MM.1S (cell line): ENCODE measurements around the gene ACOX3.
"Not testable (repeated sequence)": the region's sequence is repeated elsewhere in the genome, so short reads cannot be mapped to it uniquely, and the experiment has no call there.

Source experiments
- DNase-seq: peaks from one replicate; pipeline ENCODE4 v3.0.0-alpha.2; 2015
- H2AFZ ChIP-seq: fragments of 300-600 bp; sonication (generic); 2 replicates; pipeline ENCODE4 v1.6.0; 2016; ENCODE audit warnings: antibody characterized with exemption, low read length
- H3F3A ChIP-seq: fragments of 300-600 bp; sonication (generic); 2 replicates; pipeline ENCODE4 v1.6.1; 2016; ENCODE audit warnings: mild to moderate bottlenecking, antibody characterized with exemption, low read length, moderate library complexity, mixed read lengths; ENCODE audit not compliant: insufficient read depth
- H3K27ac ChIP-seq: fragments of 300-600 bp; sonication (generic); 2 replicates; pipeline ENCODE4 v1.5.1; 2016; ENCODE audit warnings: mild to moderate bottlenecking, low read length
- H3K27me3 ChIP-seq: fragments of 300-600 bp; sonication (generic); replicated peaks from 2 replicates; pipeline ENCODE4 v1.6.0; 2016; ENCODE audit warnings: low read length; ENCODE audit not compliant: insufficient read depth
- H3K36me3 ChIP-seq: fragments of 300-600 bp; sonication (generic); replicated peaks from 2 replicates; pipeline ENCODE4 v1.6.1; 2016; ENCODE audit warnings: mild to moderate bottlenecking, low read length, mixed read lengths; ENCODE audit not compliant: insufficient read depth
- H3K4me1 ChIP-seq: fragments of 300-600 bp; sonication (generic); 2 replicates; pipeline ENCODE4 v1.6.1; 2016; ENCODE audit warnings: low read length, mixed read lengths
- H3K4me2 ChIP-seq: fragments of 300-600 bp; sonication (generic); 2 replicates; pipeline ENCODE4 v1.6.0; 2016; ENCODE audit warnings: low read depth, low read length
- H3K4me3 ChIP-seq: fragments of 300-600 bp; sonication (generic); 2 replicates; pipeline ENCODE4 v1.5.1; 2016; ENCODE audit warnings: low read length, mixed read lengths
- H3K79me2 ChIP-seq: fragments of 300-600 bp; sonication (generic); 2 replicates; pipeline ENCODE4 v1.6.1; 2016; ENCODE audit warnings: mixed run types, low read length, mixed read lengths
- H3K9ac ChIP-seq: fragments of 300-600 bp; sonication (generic); 2 replicates; pipeline ENCODE4 v1.6.1; 2016; ENCODE audit warnings: low read length, mixed read lengths
- H3K9me2 ChIP-seq: fragments of 300-600 bp; sonication (generic); replicated peaks from 2 replicates; pipeline ENCODE4 v1.6.1; 2016; ENCODE audit warnings: mild to moderate bottlenecking, low read length, mixed read lengths; ENCODE audit not compliant: insufficient read depth
- H3K9me3 ChIP-seq: fragments of 300-600 bp; sonication (generic); replicated peaks from 2 replicates; pipeline ENCODE4 v1.6.1; 2016; ENCODE audit warnings: mild to moderate bottlenecking, low read length, mixed read lengths; ENCODE audit not compliant: insufficient read depth
- H4K20me1 ChIP-seq: fragments of 300-600 bp; sonication (generic); 2 replicates; pipeline ENCODE4 v1.6.1; 2016; ENCODE audit warnings: mild to moderate bottlenecking, low read length, moderate library complexity, mixed read lengths; ENCODE audit not compliant: insufficient read depth
- EZH2 ChIP-seq: fragments of 300-600 bp; sonication (generic); optimal IDR thresholded peaks from 2 replicates; pipeline ENCODE3; 2017; ENCODE audit warnings: low read depth, mild to moderate bottlenecking, antibody characterized with exemption, low read length, mixed read lengths
- EZH2phosphoT487 ChIP-seq: fragments of 300-600 bp; sonication (generic); IDR thresholded peaks from 2 replicates; pipeline ENCODE4 v1.6.1; 2018; ENCODE audit warnings: antibody characterized with exemption, low read length
- TF ChIP-seq, protein P1 (sequence below): fragments of 300-600 bp; sonication (generic); IDR thresholded peaks from 2 replicates; pipeline ENCODE4 v1.5.1; 2016; ENCODE audit warnings: antibody characterized with exemption, low read length, mixed read lengths

Gene ACOX3

DNA sequence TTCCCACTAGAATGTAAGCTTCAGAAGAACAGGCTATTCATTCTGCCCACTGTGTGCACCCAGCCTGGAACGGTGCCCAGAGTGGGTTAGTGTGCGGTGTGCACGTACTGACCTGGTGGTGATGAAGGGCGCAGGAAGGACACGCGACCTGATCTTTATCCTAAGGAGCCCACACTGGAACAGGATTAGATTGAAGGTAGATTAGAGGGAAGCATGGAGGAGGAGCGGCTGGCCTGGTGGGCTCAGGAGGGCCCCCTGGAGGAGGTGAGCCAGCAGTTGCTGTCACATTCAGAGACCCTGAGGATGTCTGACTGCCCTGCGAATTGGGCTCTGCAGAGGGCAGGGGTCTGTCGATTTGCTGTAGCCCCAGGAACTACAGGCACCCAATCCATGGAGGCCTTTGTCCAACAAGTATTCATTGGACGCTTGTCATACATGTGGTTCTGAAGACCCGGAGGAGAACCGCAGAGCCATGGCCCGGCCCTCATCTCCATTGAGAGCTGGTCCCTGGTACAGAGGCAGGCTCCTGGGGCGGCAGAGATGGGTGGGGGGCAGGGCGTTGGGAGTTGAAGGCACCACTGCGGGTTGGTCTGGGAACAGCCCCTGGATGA, 97.8 kb downstream of the ACOX3 start:
- Histone ChIP-seq H3K27me3 (peaks cover 96% of the 10 kb centered on the region), H3K27ac (no peak overlapping the region), H3K9me3 (no peaks in the 10 kb centered on the region), H3K4me1 (no peaks in the 10 kb centered on the region), H3F3A (no peaks in the 10 kb centered on the region), H3K36me3 (no peaks in the 10 kb centered on the region), H2AFZ (no peak overlapping the region), H3K79me2 (no peaks in the 10 kb centered on the region), H3K9ac (no peak overlapping the region), H3K4me2 (no peak overlapping the region), H3K4me3 (no peak overlapping the region), H3K9me2 (no peaks in the 10 kb centered on the region), H4K20me1 (no peaks in the 10 kb centered on the region)
- no peak for DNase-seq
- TF ChIP-seq EZH2, result no peak
- TF ChIP-seq, protein P1, sequence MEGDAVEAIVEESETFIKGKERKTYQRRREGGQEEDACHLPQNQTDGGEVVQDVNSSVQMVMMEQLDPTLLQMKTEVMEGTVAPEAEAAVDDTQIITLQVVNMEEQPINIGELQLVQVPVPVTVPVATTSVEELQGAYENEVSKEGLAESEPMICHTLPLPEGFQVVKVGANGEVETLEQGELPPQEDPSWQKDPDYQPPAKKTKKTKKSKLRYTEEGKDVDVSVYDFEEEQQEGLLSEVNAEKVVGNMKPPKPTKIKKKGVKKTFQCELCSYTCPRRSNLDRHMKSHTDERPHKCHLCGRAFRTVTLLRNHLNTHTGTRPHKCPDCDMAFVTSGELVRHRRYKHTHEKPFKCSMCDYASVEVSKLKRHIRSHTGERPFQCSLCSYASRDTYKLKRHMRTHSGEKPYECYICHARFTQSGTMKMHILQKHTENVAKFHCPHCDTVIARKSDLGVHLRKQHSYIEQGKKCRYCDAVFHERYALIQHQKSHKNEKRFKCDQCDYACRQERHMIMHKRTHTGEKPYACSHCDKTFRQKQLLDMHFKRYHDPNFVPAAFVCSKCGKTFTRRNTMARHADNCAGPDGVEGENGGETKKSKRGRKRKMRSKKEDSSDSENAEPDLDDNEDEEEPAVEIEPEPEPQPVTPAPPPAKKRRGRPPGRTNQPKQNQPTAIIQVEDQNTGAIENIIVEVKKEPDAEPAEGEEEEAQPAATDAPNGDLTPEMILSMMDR, result no peak; the same call in 1 of the 2 replicates
- TF ChIP-seq EZH2phosphoT487, result no peak

DNA sequence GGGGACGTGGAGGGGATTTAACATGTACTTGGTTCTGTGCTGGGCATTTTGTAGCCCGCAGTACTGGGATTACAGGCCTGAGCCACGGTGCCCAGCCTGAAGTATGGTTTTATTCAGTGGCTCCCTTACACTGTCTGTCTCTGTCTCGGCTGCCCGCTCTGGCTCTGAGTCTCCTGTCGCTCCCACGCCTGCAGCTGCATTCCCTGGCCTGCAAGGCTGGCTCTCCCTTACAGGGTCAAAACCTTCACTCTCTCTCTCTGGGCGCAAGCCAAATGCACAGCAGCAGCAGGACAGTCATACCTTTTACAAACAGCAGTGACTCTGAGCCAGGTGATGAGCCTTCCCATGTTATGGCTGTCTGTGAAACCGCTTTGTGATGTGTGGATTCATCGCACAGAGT, 98.8 kb downstream of the ACOX3 start:
- Histone ChIP-seq H3K9ac (no peak overlapping the region), H4K20me1 (no peaks in the 10 kb centered on the region), H3F3A (no peaks in the 10 kb centered on the region), H3K27ac (no peak overlapping the region), H3K9me3 (no peaks in the 10 kb centered on the region), H3K4me1 (no peaks in the 10 kb centered on the region), H3K36me3 (no peaks in the 10 kb centered on the region), H3K9me2 (no peaks in the 10 kb centered on the region), H2AFZ (no peak overlapping the region), H3K79me2 (no peaks in the 10 kb centered on the region), H3K27me3 (peaks cover 91% of the 10 kb centered on the region), H3K4me2 (no peak overlapping the region), H3K4me3 (no peak overlapping the region)
- no peak for DNase-seq
- TF ChIP-seq, protein P1, result no peak
- TF ChIP-seq EZH2 (no peak), EZH2phosphoT487 (no peak)

DNA sequence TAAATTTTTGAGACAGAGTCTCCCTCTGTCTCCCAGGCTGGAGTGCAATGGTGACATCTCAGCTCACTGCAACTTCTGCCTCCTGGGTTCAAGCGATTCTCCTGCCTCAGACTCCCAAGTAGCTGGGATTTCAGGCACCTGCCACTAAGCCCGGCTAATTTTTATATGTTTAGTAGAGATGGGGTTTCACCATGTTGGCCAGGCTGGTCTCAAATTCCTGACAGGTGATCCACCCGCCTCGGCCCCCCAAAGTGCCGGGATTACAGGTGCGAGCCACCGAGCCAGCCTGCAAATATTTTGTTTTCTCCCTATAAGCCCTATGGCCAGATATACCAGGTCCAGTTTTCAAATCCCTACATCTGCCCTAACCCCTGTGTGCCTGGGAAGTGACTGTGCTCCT, 99.2 kb downstream of the ACOX3 start:
- H3K4me3 ChIP-seq, H3K9me3 ChIP-seq, H3K79me2 ChIP-seq, H3F3A ChIP-seq, H3K4me2 ChIP-seq, H3K9ac ChIP-seq, H3K27ac ChIP-seq, H3K9me2 ChIP-seq, DNase-seq, H2AFZ ChIP-seq, H4K20me1 ChIP-seq, H3K36me3 ChIP-seq, H3K4me1 ChIP-seq: not testable (repeated sequence)
- H3K27me3 ChIP-seq, result peaks cover 92% of the 10 kb centered on the region

DNA sequence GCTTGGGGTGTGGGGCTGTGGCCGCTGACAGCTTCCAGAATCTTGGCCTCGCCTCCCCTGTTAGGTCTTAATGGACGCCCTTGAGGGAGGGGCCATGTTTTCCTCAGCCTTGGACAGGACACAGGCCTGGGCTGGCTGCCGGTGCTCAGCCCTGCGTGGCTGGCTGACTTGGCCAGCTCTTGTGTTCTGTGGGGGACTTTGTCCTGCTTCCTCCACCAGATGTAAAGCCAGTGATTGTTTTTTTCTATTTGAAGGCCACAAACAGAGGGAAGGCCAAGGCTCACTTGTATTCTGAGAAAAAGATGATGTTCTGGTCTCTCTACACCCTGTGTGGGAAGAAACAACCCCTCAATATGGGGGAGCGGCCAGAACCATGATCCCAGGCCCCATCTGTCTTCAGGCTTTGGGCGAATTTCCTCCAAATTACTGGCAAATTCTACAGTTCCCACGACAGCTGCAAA, 99.7 kb downstream of the ACOX3 start:
- Histone ChIP-seq H3K4me3 (no peak overlapping the region), H3F3A (no peaks in the 10 kb centered on the region), H3K27me3 (peaks cover 92% of the 10 kb centered on the region), H3K9ac (no peak overlapping the region), H3K9me3 (no peaks in the 10 kb centered on the region), H4K20me1 (no peaks in the 10 kb centered on the region), H3K4me1 (no peaks in the 10 kb centered on the region), H2AFZ (no peak overlapping the region), H3K9me2 (no peaks in the 10 kb centered on the region), H3K27ac (no peak overlapping the region), H3K4me2 (no peak overlapping the region), H3K36me3 (no peaks in the 10 kb centered on the region), H3K79me2 (no peaks in the 10 kb centered on the region)
- no peak for DNase-seq
- TF ChIP-seq, protein P1, result no peak
- no peak for TF ChIP-seq EZH2
- TF ChIP-seq EZH2phosphoT487, result no peak
